Aorta (tissue), 5 donors: ENCODE measurements around the gene KCNMA1. TPM values are rescaled to one million over a fixed set of nuclear protein-coding genes. Genes with fewer than 3 reads are reported as not detected.

Experiments used
- ATAC-seq: fragments of 200-7000 bp; cut with Tn5 transposase; one replicate; pipeline ENCODE4 v1.9.1; 2022; ENCODE audit warnings: moderate library complexity; ENCODE audit not compliant: low FRiP score
- DNase-seq, 2 donors: peaks; one replicate each; pipeline ENCODE4 v3.0.0-alpha.2; 2020
- H3K27ac ChIP-seq, 2 donors: one replicate each; pipeline ENCODE4 v1.5.1; 2013; ENCODE audit warnings: low read length in 2 of 2, mild to moderate bottlenecking in 2 of 2, moderate library complexity in 2 of 2, control low read depth in 1 of 2, inconsistent platforms in 1 of 2, low read depth in 1 of 2
- H3K27me3 ChIP-seq, 2 donors: one replicate each; pipeline ENCODE4 v1.6.1; 2013; ENCODE audit warnings: control low read depth in 1 of 2, low read length in 1 of 2, mild to moderate bottlenecking in 1 of 2, moderate library complexity in 1 of 2; ENCODE audit not compliant: insufficient read depth in 2 of 2, control insufficient read depth in 1 of 2
- H3K36me3 ChIP-seq, 2 donors: one replicate each; pipeline ENCODE4 v1.6.1; 2013; ENCODE audit warnings: control low read depth in 1 of 2, low read length in 1 of 2, mild to moderate bottlenecking in 1 of 2; ENCODE audit not compliant: insufficient read depth in 2 of 2, control insufficient read depth in 1 of 2
- H3K4me1 ChIP-seq, 2 donors: one replicate each; pipeline ENCODE4 v1.6.1; 2013; ENCODE audit warnings: low read length in 2 of 2, control low read depth in 1 of 2, mild to moderate bottlenecking in 1 of 2, moderate library complexity in 1 of 2; ENCODE audit not compliant: insufficient read depth in 2 of 2, control insufficient read depth in 1 of 2
- H3K4me3 ChIP-seq, 2 donors: one replicate each; pipeline ENCODE4 v1.5.1; 2013; ENCODE audit warnings: low read length in 2 of 2, control low read depth in 1 of 2, mild to moderate bottlenecking in 1 of 2
- H3K9me3 ChIP-seq: one replicate; pipeline ENCODE4 v1.6.1; 2013; ENCODE audit warnings: mild to moderate bottlenecking, low read length; ENCODE audit not compliant: control insufficient read depth
- WGBS, 2 donors: extraction: QIAGEN DNeasy Blood & Tissue Kit; methylation state at CpG; one replicate each; pipeline ENCODE4 v1.1.7; 2013; 5-methylcytosine and 5-hydroxymethylcytosine counted together
- intact Hi-C, 2 donors: fragments of 100-400 bp; cut with DNase I; formaldehyde crosslinking; loops; one replicate each; pipeline versions ENCODE4 v1.14.2 to v1.15.0; 2022
- polyA plus RNA-seq, 2 donors: library from polyadenylated mRNA; stranded (reverse); fragments of 200-250 nt; gene quantifications; one replicate each; pipeline ENCODE4 v1.2.3, GENCODE V29; 2013
- total RNA-seq, 2 donors: library from RNA; stranded (reverse); fragmentation: NEBNext Ultra II Directional; extraction: Animal tissue kit (Norgen Biotek cat#: 25700); gene quantifications; one replicate each; pipeline ENCODE4 v1.2.1, GENCODE V29; 2021
- donor health status: healthy with polysubstance abuse.
- donor health status: Bipolar disorder and iron deficiency.
- donor health status: DM: no; HTN: no; CAD: no.
- donor health status: DM: no; HTN: no; CAD: no.
- donor health status: DM: yes; HTN: yes; CAD: no.

The KCNMA1 gene
- total and polyA plus RNA-seq, 4 donors = 36.8 to 163 (median 125) TPM

DNA sequence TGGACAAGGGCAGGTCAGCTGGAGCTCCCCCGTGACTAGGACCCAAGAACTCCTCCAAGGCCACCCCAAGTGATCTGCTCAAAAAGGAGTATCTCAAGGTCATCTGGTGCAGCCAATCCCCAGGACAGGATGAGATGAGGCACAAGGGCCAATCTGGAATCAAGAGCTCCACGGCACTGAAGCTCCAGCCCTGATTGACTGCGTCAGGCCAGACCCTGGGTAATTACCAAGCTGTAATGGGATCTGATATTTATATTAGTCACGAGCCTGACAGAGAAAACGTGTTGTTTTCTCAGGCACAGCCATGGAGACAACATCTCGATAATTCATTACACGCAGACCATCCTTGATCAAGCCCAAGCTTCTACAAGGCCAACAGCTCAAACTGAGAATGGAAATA is 4.2 kb downstream of the KCNMA1 start:
- intact Hi-C loops = loop anchor here (5.0 to 10.0 kb wide), 6 partner anchors 41 to 209 kb away; no protein-coding TSS in a partner anchor
- Histone ChIP-seq H3K27me3 (no peaks in the 10 kb centered on the region), H3K9me3 (no peaks in the 10 kb centered on the region), H3K4me1 (peaks cover 0 to 14% of the 10 kb centered on the region in 2 donors), H3K36me3 (no peaks in the 10 kb centered on the region), H3K4me3 (no peak overlapping the region), H3K27ac (peak overlapping the region in 1 of 2 donors; percentile 41)
- DNase-seq = no peak
- 75 to 82% methylated on average over 7 of the region's 7 CpGs for WGBS, 2 donors
- ATAC-seq = no peak

DNA sequence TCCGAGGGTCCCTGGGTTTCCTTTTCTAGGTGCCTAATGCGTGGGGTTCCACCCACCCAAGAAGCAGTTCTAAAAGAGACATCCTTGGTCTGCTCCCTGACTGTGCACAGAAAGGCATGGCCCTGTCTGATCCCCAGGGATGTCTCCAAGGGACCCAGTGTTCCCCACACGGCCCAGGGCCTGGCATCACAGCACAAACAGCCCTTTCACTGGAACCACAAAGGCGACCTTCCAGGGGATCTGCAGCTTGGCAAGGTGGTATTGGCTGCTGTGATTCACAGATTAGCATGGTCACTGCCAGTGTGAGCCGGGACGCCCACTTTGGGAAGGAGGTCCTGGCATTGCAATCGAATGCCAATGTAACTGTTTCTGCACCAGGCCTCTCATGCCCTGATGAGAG is 6.4 kb downstream of the KCNMA1 start:
- DNase-seq (peak; percentile 62 to 77), ATAC-seq (peak; percentile 42)
- H3K9me3 ChIP-seq = no peaks in the 10 kb centered on the region
- peaks cover 5 to 14% of the 10 kb centered on the region in 2 donors for H3K4me1 ChIP-seq
- H3K27ac ChIP-seq = peak overlapping the region; percentile 2 to 50
- no peaks in the 10 kb centered on the region for H3K36me3 ChIP-seq
- H3K4me3 ChIP-seq = no peak overlapping the region
- 13 to 24% methylated on average over 7 of the region's 7 CpGs for WGBS, 2 donors
- H3K27me3 ChIP-seq = no peaks in the 10 kb centered on the region
- intact Hi-C loops = loop anchor here (5.0 to 10.0 kb wide), 6 partner anchors 39 to 206 kb away; no protein-coding TSS in a partner anchor

GRCh38 chr10:77630507-77630848 is 7.1 kb downstream of the KCNMA1 start:
- H3K27me3 ChIP-seq = no peaks in the 10 kb centered on the region
- H3K4me1 ChIP-seq = peaks cover 5 to 14% of the 10 kb centered on the region in 2 donors
- 24 to 36% methylated on average over 5 of the region's 5 CpGs for WGBS, 2 donors
- ATAC-seq (no peak), DNase-seq (no peak)
- no peaks in the 10 kb centered on the region for H3K9me3 ChIP-seq
- no peak overlapping the region for H3K4me3 ChIP-seq
- no peaks in the 10 kb centered on the region for H3K36me3 ChIP-seq
- peak overlapping the region in 1 of 2 donors; percentile 25 for H3K27ac ChIP-seq
- intact Hi-C loops = loop anchor here (5.0 to 10.0 kb wide), 6 partner anchors 38 to 206 kb away; no protein-coding TSS in a partner anchor

DNA sequence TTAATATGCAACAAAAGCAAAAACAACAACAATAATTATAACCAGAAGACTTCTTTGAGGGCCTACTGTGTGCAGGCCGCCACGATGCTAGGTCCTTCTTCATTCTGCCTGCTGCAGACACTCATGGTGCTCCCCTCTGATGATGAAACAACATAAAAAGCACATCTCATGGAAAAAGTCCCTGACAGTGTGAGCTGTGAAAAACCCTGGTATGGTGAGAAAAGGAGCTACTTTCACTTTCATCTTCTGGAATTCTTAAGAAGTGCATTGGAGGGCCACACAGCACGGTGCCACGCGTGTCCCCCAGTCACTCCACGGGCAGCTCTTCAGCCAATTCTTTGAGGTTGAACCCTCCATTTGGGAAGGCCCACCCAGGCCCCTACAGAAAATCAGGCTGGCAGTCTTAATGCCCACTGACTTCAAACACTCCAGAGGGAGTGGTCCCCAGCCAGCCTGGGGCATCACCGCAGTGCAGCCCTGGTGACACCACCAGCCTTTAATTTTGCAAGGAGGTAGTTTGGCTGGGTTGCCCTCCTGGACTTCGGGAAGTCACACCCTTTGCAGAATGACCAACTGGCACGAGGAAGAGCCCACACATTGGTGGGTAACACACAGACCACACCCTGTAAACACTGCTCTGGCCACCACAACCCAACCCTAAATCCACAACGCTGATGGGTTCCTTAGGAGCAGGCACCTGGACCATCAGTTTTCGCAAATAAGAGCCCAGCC is 7.7 kb downstream of the KCNMA1 start:
- no peak for DNase-seq

GRCh38 chr10:77628906-77629730 is 8.5 kb downstream of the KCNMA1 start:
- Histone ChIP-seq H3K9me3 (no peaks in the 10 kb centered on the region), H3K27ac (no peak overlapping the region), H3K4me3 (no peak overlapping the region), H3K4me1 (peaks cover 5 to 14% of the 10 kb centered on the region in 2 donors), H3K36me3 (no peaks in the 10 kb centered on the region), H3K27me3 (no peaks in the 10 kb centered on the region)
- 84 to 87% methylated on average over 8 of the region's 8 CpGs for WGBS, 2 donors
- intact Hi-C loops = no loop called here
- ATAC-seq = no peak
- DNase-seq = no peak

More for the DNA sequence above, 7.7 kb downstream of the KCNMA1 start:
- Histone ChIP-seq H3K27ac (no peak overlapping the region), H3K4me1 (peaks cover 5 to 14% of the 10 kb centered on the region in 2 donors), H3K9me3 (no peaks in the 10 kb centered on the region), H3K4me3 (no peak overlapping the region), H3K27me3 (no peaks in the 10 kb centered on the region), H3K36me3 (no peaks in the 10 kb centered on the region)
- intact Hi-C loops = loop anchor here (5.0 to 10.0 kb wide), 6 partner anchors 38 to 205 kb away; no protein-coding TSS in a partner anchor
- no peak for ATAC-seq
- 61 to 81% methylated on average over 11 of the region's 11 CpGs for whole genome bisulfite sequencing, 2 donors

DNA sequence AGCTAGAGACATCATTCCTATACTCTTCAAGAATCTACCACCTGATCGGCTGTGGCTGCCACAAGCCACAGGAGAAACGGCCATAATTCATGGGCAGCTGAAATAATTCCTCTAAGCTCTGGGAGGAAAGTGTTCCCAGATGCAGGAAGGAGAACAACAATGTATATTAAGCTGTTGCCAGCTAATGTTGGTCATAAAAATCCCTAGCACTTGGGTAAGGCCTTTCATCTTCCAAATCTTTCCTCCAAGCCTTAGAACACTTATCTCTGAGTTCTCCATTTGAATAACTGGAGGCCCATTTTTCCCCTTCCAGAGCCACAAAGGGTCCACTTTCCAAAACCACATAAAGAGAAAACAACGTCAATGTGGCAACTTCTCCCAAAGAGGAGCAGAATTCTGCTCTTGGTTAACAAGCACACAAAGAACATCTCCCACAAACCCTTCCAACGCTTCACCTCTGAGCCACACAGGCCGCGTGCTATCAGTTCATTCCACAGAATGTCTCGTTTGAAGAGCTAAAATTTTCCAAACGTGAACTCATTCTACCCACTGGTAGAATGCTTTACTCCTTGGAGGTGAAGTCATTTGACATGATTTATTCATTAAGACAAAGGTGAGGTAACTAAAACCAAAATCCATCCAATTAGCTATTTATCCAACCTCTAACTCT is 11.2 kb downstream of the KCNMA1 start:
- Histone ChIP-seq H3K27ac (peak overlapping the region in 1 of 2 donors; percentile 38), H3K9me3 (no peaks in the 10 kb centered on the region), H3K36me3 (no peaks in the 10 kb centered on the region), H3K4me3 (no peak overlapping the region), H3K4me1 (peaks cover 5 to 9% of the 10 kb centered on the region in 2 donors), H3K27me3 (no peaks in the 10 kb centered on the region)
- 83 to 84% methylated on average over 8 of the region's 8 CpGs for WGBS, 2 donors
- no peak for DNase-seq
- ATAC-seq = no peak
- intact Hi-C loops = no loop called here

DNA sequence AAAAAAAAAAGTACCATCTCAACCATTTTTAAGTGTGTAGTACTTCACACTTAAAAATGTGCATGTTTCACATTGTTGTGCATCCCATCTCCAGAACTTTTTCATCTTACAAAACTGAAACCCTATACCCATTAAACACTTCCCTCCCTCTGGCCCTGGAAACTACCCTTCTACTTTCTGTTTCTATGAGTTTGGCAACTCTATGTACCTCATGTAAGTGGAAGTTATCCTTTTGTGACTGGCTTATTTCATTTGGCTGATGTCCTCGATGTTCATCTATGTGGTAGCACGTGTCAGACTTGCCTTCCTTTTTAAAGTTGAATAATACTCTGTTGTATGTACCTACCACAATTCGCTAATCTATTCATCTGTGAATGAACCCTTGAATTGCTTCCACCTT is 12.2 kb downstream of the KCNMA1 start:
- Histone ChIP-seq H3K27me3 (no peaks in the 10 kb centered on the region), H3K36me3 (no peaks in the 10 kb centered on the region), H3K27ac (no peak overlapping the region), H3K4me3 (no peak overlapping the region), H3K4me1 (peaks cover 2 to 5% of the 10 kb centered on the region in 2 donors), H3K9me3 (no peaks in the 10 kb centered on the region)
- 24 to 28% methylated on average over 3 of the region's 3 CpGs for WGBS, 2 donors
- ATAC-seq (no peak), DNase-seq (no peak)
- intact Hi-C loops = no loop called here

GRCh38 chr10:77622889-77623291 is 14.7 kb downstream of the KCNMA1 start:
- Histone ChIP-seq H3K9me3 (no peaks in the 10 kb centered on the region), H3K27ac (peak overlapping the region in 1 of 2 donors; percentile 25), H3K36me3 (no peaks in the 10 kb centered on the region), H3K4me3 (no peak overlapping the region), H3K27me3 (no peaks in the 10 kb centered on the region), H3K4me1 (peaks cover 0 to 5% of the 10 kb centered on the region in 2 donors)
- WGBS, 2 donors = 38 to 41% methylated on average over 4 of the region's 4 CpGs
- DNase-seq (no peak), ATAC-seq (no peak)
- intact Hi-C loops = no loop called here
